Thyroid gland (tissue), 4 donors: Measurements from ENCODE around the gene TRMU.

Source experiments
- POLR2A ChIP-seq, 2 donors: fragments of 450-650 bp; IDR thresholded peaks; one replicate each; pipeline ENCODE4 v1.6.1; 2017; ENCODE audit warnings: antibody characterized with exemption in 2 of 2, mild to moderate bottlenecking in 2 of 2, moderate library complexity in 1 of 2
- TF ChIP-seq, protein P1 (sequence below), 6 experiments: fragments of 200-600 bp in 3 of 6; fragments of 450-650 bp in 3 of 6; sonication (generic) in 3 of 6; IDR thresholded peaks; one replicate each; pipeline ENCODE4 v1.5.1; 2016 to 2019; ENCODE audit warnings: antibody characterized with exemption in 6 of 6, mild to moderate bottlenecking in 2 of 6, inconsistent platforms in 1 of 6, moderate library complexity in 1 of 6

DNA sequence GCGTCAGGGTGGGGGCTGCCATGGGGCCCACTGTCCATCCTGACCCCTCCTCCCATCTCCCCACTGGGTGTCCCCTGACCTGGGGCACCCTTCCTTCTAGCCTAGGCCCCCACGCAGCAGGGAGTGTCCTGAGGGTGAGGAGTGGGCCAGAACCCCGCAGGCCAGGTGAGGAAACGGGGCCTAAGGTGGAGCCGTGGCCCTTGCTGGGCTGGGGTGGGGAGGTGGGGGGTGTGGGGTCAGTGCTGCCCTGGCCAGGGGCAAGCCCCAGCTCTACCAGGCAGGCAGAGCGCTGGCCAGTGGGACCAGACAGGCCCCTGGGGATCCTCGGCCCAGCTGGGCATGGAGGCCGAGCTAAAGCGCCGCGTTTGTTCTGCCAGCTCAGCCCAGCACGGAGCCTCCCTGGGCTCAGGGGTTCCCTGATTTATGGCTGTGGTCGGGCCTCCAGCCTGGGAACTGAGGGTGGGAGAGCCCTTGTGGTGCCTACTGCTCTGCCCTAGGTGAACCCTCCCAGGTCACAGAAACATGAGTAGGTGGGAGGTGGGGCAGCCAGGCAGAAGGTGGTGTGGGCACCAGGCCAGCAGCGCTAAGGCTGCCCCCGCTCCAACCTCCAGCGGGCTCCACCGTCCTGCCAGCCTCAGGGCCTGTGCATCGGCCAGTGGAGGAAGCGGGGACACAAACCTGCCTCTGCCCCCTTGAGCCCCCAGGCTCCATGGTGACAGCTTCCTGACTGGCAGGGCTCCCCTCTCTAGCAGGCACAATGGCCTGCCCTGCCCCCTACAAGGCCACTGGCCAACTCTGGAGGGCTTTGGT is 22.4 kb downstream of the TRMU start:
- no peak for TF ChIP-seq POLR2A (IDR thresholded peaks at IDR 0.05)
- TF ChIP-seq, protein P1, sequence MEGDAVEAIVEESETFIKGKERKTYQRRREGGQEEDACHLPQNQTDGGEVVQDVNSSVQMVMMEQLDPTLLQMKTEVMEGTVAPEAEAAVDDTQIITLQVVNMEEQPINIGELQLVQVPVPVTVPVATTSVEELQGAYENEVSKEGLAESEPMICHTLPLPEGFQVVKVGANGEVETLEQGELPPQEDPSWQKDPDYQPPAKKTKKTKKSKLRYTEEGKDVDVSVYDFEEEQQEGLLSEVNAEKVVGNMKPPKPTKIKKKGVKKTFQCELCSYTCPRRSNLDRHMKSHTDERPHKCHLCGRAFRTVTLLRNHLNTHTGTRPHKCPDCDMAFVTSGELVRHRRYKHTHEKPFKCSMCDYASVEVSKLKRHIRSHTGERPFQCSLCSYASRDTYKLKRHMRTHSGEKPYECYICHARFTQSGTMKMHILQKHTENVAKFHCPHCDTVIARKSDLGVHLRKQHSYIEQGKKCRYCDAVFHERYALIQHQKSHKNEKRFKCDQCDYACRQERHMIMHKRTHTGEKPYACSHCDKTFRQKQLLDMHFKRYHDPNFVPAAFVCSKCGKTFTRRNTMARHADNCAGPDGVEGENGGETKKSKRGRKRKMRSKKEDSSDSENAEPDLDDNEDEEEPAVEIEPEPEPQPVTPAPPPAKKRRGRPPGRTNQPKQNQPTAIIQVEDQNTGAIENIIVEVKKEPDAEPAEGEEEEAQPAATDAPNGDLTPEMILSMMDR (IDR thresholded peaks at IDR 0.05): no peak
